Mesodermal cell (in vitro differentiated cells): ENCODE results near the gene PPP1R14B. TPM values are rescaled to one million over a fixed set of nuclear protein-coding genes. Genes with fewer than 3 reads are reported as not detected.
A peak's percentile ranks its signal among the peaks of the same experiment; 100 is the strongest.

Experiments used
- H3K27ac ChIP-seq: 2 replicates; pipeline ENCODE4 v1.7.0; 2013; ENCODE audit warnings: mild to moderate bottlenecking, low read depth, low read length, moderate library complexity; ENCODE audit not compliant: severe bottlenecking
- H3K36me3 ChIP-seq: 2 replicates; pipeline ENCODE4 v1.7.1; 2013; ENCODE audit warnings: mild to moderate bottlenecking, low read length, moderate library complexity; ENCODE audit not compliant: control insufficient read depth, insufficient read depth
- H3K4me1 ChIP-seq: one replicate; pipeline ENCODE4 v1.7.1; 2013; ENCODE audit warnings: mild to moderate bottlenecking, low read length; ENCODE audit not compliant: insufficient read depth, control insufficient read depth, poor library complexity, severe bottlenecking
- H3K4me3 ChIP-seq: 2 replicates; pipeline ENCODE4 v1.7.0; 2013; ENCODE audit warnings: low read length, control low read depth, mild to moderate bottlenecking; ENCODE audit not compliant: insufficient read depth, poor library complexity, severe bottlenecking; ENCODE audit errors: extremely low read depth
- H3K9me3 ChIP-seq: 2 replicates; pipeline ENCODE4 v1.7.1; 2013; ENCODE audit warnings: mild to moderate bottlenecking, low read length, moderate library complexity; ENCODE audit not compliant: control insufficient read depth
- WGBS, 2 experiments: methylation state at CpG; one replicate each; pipeline ENCODE4 v1.1.5; 2013; ENCODE audit warnings: missing lambda C conversion rate in 2 of 2; ENCODE audit not compliant: insufficient coverage in 2 of 2; 5-methylcytosine and 5-hydroxymethylcytosine counted together
- polyA plus RNA-seq, 2 experiments: library from polyadenylated mRNA; stranded (reverse); fragments of 50-300 nt; gene quantifications; one replicate each; pipeline ENCODE4 v1.2.3, GENCODE V29; 2013

PPP1R14B gene, protein sequence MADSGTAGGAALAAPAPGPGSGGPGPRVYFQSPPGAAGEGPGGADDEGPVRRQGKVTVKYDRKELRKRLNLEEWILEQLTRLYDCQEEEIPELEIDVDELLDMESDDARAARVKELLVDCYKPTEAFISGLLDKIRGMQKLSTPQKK
- 310 TPM for polyA plus RNA-seq (2013, experiment 1 of 2)
- 253 TPM for polyA plus RNA-seq (2013, experiment 2 of 2)

DNA sequence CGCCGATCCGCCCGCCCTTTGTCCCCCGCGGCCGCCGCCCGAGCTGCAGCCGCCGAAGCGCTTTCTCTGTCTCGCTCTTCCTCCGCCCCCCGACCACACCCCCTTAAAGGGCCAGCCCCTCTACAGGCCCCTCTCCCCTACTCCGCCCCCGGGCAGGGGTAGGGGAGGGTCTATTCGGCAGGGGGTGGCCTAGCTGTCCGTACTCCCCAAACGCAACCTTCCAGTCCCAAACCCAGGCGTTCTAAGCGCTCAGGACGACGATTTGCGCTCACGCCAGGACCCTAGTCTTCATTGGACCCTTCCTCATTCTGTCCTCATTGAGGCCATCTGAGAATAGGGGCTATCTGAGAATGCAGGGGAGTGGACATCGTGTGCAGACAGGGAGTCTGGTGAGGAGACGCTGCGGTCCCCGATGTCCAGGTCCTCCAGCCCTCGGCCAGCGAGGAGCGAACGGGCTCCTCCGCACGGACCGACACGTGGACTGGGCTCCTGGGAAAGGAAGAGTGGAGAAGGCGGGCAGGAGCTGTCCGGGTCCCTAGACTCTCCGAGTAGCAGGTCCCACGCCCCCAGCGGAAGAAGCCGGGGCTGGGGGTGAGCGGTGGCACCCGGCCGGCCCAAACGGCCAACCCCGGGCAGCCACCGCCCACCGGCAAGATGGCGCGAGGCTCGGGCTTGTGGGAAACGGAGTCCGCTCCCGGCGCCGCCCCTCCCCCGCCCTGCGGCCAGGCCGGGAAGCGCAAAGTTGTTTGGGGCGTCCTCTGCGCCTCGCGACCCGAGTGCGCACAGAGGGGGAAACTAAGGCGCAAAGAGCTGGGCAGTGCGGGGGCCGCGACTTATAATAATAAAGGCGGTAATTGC is at the start of gene PPP1R14B:
TSS of gene PPP1R14B (minus strand) at position 73 of the 858 bp plus-strand sequence. CDS start 270 bp downstream, outside the sequence.
- Histone ChIP-seq H3K27ac (peak within 1 kb of the TSS; percentile 90), H3K4me3 (peak within 1 kb of the TSS; percentile 89), H3K36me3 (peaks cover 22% of the 10 kb centered on the region), H3K4me1 (peaks cover 44% of the 10 kb centered on the region), H3K9me3 (no peaks in the 10 kb centered on the region)
- WGBS, 2 experiments, result 0% methylated on average over 32 to 39 of the region's 74 CpGs

DNA sequence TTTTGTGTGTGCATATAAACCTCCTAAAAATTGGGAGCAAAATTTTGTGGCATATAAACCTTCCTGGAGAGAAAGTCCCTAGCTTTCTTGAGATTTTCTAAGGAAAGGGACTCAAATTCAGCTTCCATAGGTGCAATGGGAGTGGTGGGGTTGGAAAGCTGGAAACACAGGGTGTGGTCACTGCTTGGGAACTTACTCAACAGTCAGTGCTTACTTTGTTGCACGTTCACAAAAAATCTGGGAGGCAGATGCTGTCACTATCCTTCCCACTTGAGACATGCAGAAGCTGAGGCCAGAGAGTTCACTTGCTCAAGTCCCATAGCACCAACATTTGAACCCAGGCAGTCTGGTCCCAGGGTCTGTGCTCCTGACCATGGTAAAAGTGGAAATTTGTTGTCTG is 49.5 kb upstream of the PPP1R14B start:
- 60 to 75% methylated on average over 1 of the region's 1 CpG for whole genome bisulfite sequencing, 2 experiments
- Histone ChIP-seq H3K36me3 (no peaks in the 10 kb centered on the region), H3K4me1 (peaks cover 13% of the 10 kb centered on the region), H3K9me3 (no peaks in the 10 kb centered on the region), H3K27ac (no peak overlapping the region), H3K4me3 (no peak overlapping the region)

DNA sequence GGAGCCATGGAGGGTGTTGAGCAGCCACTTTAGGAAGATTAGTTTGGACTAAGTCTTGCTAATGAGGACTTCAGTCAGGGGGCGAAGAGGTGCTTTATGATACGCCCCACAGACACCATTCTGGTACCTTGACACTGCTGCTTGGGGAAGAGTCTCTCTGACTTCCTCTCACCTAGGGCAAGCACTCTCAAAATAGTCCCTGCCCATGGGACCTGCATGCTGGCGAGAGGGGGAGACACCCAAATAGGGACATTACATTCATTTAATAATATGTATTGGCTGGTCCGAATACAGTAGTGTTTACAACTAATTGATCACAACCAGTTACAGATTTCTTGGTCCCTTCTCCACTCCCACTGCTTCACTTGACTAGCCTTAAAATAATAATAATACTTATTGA is 49.0 kb upstream of the PPP1R14B start:
- Histone ChIP-seq H3K9me3 (no peaks in the 10 kb centered on the region), H3K4me3 (no peak overlapping the region), H3K36me3 (no peaks in the 10 kb centered on the region), H3K27ac (no peak overlapping the region), H3K4me1 (peaks cover 13% of the 10 kb centered on the region)
- 91% methylated on average over 2 of the region's 4 CpGs; no CpG with 5 or more reads in 1 of the 2 experiments for WGBS, 2 experiments

DNA sequence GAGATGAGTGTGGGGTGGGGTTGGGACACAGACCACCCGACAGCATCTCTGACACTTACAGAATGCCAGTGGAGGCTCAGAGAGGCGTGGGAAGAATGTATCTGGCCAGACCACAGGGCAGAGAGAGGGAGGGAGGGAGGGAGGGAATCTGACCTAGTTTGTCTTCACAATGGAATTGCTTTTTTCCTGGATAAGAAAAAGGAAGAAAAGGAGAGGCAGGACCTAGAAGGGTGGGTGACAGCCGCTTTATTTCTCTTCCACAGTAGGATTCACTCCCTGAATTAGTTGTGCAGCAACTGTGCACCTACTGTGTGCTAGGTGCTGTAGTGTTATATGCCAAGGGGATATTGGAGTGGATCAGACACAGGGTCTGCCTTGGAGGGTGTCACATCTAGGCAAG is 48.0 kb upstream of the PPP1R14B start:
- H3K4me3 ChIP-seq, result no peak overlapping the region
- H3K9me3 ChIP-seq, result no peaks in the 10 kb centered on the region
- H3K36me3 ChIP-seq, result no peaks in the 10 kb centered on the region
- H3K27ac ChIP-seq, result no peak overlapping the region
- H3K4me1 ChIP-seq, result peaks cover 7% of the 10 kb centered on the region
- WGBS, 2 experiments, result 50 to 78% methylated on average over 1 to 3 of the region's 3 CpGs

DNA sequence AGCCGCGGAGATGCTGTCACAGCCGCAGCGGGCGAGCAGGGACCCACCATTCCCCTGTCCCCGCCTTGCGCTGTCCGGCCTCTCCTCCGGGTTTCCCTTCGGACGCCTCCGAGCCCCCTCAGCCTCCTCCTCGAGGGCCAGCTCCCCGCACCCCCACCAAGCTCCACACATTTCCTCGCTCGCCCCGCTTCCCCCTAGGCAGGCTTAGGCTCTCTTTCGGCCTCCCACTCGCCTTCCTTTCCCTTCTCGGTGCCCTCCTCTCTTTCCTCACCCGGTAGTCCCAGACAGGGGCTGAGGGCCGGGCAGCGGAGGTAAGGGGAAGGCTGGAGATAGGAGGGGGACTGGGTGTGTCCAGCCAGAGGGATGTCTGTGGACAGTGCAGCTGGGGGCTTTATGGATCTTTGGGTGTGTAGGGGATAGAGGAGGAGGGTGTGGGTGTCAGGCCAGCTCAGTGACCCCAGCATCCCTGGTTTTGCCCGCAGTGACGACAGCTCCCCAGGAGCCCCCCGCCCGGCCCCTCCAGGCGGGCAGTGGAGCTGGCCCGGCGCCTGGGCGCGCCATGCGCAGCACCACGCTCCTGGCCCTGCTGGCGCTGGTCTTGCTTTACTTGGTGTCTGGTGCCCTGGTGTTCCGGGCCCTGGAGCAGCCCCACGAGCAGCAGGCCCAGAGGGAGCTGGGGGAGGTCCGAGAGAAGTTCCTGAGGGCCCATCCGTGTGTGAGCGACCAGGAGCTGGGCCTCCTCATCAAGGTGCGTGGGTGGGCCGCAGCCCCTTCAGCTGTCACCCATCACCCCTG is 45.9 kb upstream of the PPP1R14B start:
- no peak overlapping the region for H3K27ac ChIP-seq
- 42 to 51% methylated on average over 33 to 35 of the region's 42 CpGs for WGBS, 2 experiments
- no peaks in the 10 kb centered on the region for H3K36me3 ChIP-seq
- peak overlapping the region; percentile 11 for H3K4me3 ChIP-seq
- H3K4me1 ChIP-seq, result peaks cover 3% of the 10 kb centered on the region
- no peaks in the 10 kb centered on the region for H3K9me3 ChIP-seq

GRCh38 chr11:64291752-64292459 is 45.2 kb upstream of the PPP1R14B start:
- WGBS, 2 experiments, result 1 to 2% methylated on average over 87 to 91 of the region's 96 CpGs
- H3K4me1 ChIP-seq, result no peaks in the 10 kb centered on the region
- H3K9me3 ChIP-seq, result no peaks in the 10 kb centered on the region
- H3K4me3 ChIP-seq, result peak overlapping the region; percentile 11
- no peaks in the 10 kb centered on the region for H3K36me3 ChIP-seq
- H3K27ac ChIP-seq, result no peak overlapping the region

DNA sequence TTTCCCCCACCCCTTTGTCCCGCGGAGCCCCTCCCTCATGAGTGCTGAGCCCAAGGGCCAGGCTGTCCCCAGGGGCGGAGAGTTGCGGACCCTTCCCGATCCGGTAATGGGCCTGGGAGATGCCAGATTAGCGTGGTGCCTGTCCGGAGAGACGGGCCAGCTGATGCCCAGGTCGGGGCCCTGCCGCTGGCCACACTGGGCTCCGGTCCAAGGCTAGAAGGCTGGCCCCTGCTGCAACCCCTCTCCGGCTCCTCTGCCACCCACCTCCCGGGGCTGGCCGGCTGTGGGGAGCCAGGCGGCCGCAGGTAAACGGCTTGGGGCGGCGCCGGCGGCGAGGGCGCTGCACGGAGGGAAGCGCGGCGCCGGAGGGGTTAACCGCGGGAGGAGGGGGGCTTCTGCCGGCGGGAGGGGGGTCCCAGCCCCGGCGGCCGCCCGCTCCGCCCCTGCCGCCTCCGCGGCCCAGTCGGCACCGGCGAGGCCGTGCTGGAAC is 44.6 kb upstream of the PPP1R14B start, which contains the start of gene KCNK4:
TSS of gene KCNK4 (plus strand) at position 41 of the 490 bp plus-strand sequence. CDS start 1,717 bp downstream, outside the sequence.
- H3K4me3 ChIP-seq, result peak within 1 kb of the TSS; percentile 11
- no peak within 1 kb of the TSS for H3K27ac ChIP-seq
- H3K9me3 ChIP-seq, result no peaks in the 10 kb centered on the region
- 2% methylated on average over 27 to 35 of the region's 45 CpGs for WGBS, 2 experiments
- H3K36me3 ChIP-seq, result no peaks in the 10 kb centered on the region
- no peaks in the 10 kb centered on the region for H3K4me1 ChIP-seq

DNA sequence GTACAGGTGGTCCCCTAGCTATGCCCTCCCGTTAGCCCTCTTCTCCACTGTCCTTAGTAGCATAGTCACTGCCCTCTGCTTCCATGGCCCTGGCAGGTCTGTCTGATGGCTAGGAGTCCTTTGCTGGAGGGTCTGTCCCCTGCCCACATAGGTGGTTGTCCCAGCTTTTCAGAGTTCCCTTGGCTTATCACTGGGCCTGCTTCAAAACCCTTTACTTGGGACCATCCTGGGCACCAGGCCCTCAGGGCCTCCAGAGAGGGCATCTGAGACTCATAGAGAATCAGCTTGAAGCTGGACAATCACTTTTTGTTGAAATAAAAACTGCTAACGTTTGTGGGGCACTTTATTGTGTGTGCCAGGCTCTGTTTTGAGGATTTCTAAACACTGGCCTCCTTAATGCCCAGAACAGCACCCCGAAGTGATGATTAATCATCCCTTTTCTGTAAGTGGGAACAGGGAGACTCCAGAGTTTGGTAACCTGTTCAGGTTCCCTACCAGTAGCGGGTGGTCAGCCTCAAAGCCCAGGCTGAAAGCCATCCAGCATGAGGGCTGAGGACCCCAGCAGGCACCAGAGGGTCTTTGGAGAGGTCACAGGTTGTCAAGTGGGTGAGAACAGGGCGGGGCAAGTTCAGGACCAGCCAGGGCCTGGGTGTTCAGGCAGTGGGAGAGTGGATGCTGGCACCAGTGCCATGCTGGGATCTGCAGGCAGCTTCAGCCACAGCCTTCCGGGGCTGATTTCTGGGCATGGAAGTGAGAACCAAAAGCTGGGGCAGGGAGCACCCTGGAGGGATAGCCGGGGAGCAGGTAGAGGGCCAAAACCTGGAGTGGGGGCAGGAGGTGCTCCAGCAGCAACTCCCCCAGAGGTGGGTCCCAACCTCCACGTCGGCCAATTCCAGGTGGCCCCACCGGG is 43.9 kb upstream of the PPP1R14B start:
- H3K4me1 ChIP-seq, result no peaks in the 10 kb centered on the region
- H3K9me3 ChIP-seq, result no peaks in the 10 kb centered on the region
- H3K36me3 ChIP-seq, result no peaks in the 10 kb centered on the region
- H3K4me3 ChIP-seq, result no peak overlapping the region
- H3K27ac ChIP-seq, result no peak overlapping the region
- 52 to 67% methylated on average over 8 of the region's 10 CpGs for WGBS, 2 experiments

GRCh38 chr11:64289002-64289564 is 42.3 kb upstream of the PPP1R14B start:
- Histone ChIP-seq H3K4me1 (peaks cover under 1% of the 10 kb centered on the region), H3K36me3 (no peaks in the 10 kb centered on the region), H3K9me3 (no peaks in the 10 kb centered on the region), H3K4me3 (no peak overlapping the region), H3K27ac (no peak overlapping the region)
- 91 to 95% methylated on average over 7 to 11 of the region's 13 CpGs for WGBS, 2 experiments
